Articular chondrocyte of knee joint (primary cell): ENCODE measurements around the gene AKR1B1. TPM values are rescaled to one million over a fixed set of nuclear protein-coding genes. Genes with fewer than 3 reads are reported as not detected.

Experiments
- total RNA-seq: library from RNA; depleted of rRNA; stranded (reverse); fragments of >200 nt; gene quantifications from 2 replicates; pipeline ENCODE4 v1.2.3, GENCODE V29; 2012

The AKR1B1 gene
- 108 and 143 TPM in 2 replicates for total RNA-seq

DNA sequence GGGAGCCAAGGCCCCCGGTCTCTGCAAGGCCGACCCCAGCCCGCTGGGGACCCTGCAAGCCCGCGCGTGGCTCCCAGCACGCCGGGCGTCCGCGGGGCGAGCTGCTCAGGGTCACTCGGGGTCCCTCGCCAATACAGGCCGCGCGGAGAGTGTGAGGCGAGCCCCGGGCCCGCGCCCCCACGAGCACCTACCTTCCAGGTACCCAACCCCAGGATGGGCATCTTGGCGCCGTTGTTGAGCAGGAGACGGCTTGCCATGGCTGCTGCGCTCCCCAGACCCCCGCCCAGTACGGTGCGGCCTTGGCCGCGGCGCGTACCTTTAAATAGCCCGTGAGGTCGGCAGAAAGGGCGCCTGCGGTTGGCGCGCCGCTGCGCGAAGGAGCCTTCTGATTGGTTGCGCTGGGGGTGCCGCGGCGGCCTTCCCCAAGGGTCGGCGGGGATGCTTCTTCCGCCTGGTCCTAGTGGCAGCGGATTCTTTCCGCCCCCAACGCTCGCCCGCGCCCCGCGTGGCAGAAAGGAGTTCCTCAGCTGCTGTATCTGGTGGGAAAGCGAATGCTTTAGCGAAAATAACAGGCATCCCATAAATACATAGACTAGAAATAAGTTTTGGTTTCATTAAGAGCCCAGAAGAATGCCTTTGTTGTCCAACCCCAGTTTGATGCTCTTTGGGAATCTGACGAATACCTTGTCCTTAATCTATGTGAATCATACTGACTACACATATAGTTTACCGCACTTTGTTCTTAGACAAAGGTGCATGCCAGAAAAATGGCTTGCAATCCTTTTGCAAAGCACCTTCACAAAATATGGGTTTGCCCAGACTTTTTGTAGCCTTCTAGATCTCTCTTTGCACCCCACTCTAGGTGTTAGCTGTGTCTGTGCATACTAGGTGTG lies at the start of gene AKR1B1:
Gene AKR1B1 (minus strand): TSS at position 295 of the 893 bp plus-strand sequence. CDS start 38 bp downstream, at position 257.

Other genes starting within 250 kb of the AKR1B1 start
- 25.7 and 26.9 TPM in 2 replicates for gene SLC35B4, start 142.2 kb downstream of the AKR1B1 start, total RNA-seq
- 0.78 and 2.7 TPM in 2 replicates for gene AKR1B10, start 68.5 kb upstream of the AKR1B1 start, total RNA-seq
- 0.43 TPM in 1 of 2 replicates, not detected in the other for gene AKR1B15, start 90.0 kb upstream of the AKR1B1 start, total RNA-seq
- 60.2 and 95.6 TPM in 2 replicates for gene BPGM, start 187.8 kb upstream of the AKR1B1 start, total RNA-seq